Effector CD8-positive, alpha-beta T cell (primary cell): Measurements from ENCODE around the gene DPF3.

Experiments
- DNase-seq: peaks from one replicate; lab custom pipeline; 2025; lab: John Stamatoyannopoulos, UW

Gene DPF3

DNA sequence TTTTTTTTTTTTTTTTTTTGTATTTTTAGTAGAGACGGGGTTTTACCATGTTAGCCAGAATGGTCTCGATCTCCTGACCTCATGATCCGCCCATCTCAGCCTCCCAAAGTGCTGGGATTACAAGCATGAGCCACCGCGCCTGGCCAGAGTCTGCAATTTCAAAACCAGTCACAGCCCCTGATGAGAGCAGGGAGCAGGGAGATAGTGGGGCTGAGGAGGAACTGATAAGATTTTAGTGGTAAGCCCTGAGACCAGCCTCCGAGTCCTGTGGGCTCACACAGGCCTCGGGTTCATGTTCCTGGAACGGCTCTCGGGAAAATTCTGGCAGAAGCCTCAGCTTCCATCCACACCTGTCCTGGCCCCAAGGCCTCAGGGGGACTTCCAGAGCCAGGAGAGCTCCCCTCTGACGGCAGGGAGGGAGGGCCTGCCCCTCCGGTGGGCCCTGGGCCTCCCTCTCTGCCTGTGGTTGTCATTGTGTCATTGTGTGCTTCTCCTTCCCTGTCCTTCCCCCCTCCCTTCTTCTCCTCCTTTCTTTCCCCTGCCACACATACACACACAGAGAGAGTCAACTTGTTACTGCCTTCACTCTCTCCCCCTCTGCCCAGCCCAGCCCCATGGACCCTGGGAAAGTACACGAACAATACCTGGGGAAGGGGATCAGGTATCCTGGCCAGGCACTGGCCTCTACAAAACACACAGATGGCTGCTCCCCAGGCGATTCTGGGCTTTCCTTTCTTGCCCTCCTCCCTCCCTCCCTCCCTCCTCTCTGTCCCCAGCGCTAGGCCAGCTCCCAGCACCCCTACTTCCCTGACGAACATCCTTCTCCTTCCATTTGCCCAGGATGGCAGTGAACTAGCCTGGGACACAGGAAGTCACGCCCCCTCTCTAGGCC is 294.1 kb downstream of the DPF3 start:
- DNase-seq, result no peak

DNA sequence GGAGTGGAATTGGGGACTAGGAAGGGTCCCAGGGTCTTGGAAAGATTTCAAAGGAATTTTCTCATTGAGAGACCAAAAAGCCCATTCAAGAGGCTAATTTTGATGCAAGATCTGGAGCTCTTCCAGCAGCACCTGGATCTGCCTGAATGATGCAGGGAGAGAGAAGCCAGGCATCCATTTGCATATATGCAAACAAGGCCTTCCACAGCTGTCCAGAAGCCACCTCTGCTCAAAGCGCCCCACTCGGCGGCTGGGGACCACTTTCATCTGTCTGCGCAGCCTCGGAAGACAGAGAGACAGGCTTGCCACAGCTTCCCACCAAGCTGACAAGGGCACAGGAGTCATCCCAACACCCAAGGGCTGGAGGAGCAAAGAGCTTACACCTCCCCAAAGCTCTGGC is 295.6 kb downstream of the DPF3 start:
- DNase-seq, result no peak

DNA sequence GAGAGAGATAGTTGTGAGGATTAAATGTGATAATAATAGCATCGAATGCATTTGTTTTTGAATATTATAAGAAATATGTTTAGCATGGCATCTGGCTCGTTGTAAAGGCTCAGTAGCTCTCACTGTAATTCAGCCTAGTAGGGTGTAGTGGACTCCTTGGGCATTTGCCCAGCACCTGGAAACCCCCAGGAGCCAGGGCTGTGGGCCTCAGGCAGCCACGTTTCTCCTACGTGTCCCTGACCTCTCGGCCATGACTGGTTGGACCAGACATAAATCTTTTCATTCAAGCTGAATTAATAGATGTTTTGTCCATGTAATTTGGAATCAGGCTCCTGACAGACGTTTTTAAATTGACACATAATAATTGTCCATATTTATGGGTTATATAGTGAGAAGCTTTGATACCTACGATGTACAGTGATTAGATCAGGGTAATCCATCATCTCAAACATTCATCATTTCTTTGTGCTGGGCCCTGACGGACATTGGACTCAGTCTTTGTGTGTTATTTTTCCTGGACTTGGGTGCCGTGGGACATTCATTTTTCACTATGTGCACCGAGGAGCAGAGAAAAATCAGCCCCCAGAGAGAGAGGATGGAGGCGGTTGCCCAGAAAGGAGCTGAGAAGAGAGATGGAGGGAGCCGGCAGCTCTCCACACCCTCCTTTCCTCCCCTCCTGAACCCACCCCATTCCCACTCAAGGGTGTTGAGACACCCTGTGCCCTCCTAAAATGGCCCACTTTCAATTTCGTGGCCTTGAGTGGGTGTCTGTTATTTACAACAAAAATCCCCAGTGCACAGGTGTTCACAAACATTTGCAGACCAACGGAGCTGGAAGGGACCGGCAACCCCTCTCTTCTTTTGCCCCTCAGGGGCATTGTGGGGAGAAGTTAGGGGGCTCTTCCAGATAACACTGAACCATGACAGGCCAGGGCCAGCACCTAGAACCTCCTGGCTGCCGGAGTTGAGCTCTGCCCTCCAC is 296.4 kb downstream of the DPF3 start:
- DNase-seq, result no peak

DNA sequence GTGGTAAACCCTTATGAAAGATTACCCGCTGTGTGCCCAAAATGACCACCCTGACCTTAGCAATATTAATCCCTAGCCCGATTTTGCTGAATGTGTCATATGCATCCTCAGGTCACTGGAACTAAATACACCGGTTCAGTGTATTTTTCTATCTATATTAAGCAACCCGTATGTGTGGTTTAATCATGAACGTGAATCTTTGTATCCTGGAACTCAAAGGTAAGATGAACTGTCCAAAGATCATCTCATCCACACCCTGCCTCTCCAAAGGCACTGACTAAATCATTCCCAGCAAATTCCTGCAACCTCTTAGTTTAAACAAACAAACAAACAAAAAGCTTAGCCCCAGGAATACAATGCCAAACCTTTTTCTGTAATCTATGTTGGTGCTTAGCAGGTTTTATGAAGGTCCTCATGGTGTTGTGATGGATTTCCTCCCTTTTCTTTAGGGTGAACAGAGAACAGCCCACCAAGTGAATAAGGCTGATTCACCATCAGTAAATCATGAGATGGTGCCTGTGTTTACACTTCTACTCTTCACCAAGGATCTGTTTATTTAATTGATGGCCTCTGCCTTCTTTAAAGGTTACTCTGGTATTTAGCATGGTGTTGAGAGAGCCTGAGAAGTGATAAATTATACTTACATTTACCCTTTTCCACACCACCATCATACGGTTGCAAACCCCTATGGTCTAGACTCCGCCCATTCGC is 298.6 kb downstream of the DPF3 start:
- DNase-seq, result no peak

DNA sequence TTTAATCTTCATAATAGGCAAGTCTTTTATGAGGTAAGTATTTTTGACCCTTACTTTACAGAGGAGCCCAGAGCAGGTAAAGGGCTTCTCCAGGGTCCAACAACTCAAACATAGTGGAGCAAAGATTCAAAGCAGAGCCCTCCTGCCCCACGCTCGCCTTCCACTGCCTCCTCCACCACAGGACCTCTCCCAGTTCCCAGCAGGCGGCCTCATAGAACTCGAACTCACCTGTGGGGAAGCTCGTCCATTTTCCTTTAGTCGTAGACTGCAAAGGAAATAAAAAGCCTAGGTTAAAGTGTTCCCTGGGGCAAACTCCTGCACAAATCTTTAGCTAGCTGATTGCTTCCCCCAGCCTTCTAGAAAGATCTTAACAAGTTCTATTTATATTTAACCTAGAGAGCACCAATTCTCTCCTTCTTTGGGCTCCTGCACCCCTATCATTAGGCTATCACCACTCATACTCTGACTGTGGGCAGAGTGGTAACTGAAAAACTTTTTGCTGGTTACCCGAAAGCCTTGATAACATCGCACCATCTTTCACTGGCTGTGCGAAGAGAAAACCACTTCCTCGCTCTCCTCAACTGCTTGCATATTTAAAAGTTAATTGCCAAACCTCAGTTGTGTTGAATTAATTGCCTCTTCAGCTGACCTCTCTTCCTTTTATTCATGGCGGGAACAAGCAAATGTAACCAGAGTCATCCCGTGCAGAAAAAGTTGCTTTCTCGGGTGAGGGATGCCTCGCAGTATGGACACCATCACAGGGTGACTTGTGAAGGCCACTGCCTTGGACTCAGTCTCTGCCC is 299.6 kb downstream of the DPF3 start:
- DNase-seq, result no peak

DNA sequence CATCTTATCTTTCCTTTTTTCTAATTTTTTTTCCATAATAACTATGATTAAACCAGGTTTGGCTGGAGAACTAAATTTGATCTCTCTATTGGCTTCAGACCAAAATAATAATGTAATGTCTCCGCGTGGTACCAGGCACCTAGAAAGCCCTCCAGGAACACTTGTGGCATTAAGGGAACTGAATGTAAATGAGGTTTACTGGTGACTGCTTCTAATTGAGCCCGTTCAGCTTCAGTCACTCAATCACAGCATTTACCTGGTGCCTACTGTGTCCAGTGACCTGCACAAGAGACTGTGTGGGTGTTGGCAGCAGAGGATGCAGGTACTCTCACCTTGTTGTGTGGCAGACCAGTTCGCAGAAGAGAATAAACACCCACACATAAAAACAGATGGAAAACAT is 302.5 kb downstream of the DPF3 start:
- DNase-seq, result no peak

DNA sequence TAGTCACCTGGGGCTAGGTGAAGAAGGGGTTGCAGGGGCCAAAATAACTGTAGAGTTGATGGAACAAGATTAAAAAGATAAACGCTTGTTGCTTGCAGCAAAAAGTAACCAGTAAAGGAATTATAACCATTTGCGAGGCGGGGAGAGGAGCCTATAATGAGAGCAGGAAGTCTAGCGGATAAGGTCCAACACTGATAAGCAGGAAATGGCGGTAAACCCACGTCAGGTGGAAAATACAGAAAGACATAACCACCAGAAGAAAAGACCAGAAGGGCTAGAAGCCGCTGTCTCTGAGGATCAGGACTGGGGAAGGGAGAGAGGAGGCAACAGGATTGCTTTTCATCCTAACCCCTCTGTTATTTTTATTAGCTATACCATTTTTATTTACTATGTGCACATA is 303.3 kb downstream of the DPF3 start:
- DNase-seq, result no peak

DNA sequence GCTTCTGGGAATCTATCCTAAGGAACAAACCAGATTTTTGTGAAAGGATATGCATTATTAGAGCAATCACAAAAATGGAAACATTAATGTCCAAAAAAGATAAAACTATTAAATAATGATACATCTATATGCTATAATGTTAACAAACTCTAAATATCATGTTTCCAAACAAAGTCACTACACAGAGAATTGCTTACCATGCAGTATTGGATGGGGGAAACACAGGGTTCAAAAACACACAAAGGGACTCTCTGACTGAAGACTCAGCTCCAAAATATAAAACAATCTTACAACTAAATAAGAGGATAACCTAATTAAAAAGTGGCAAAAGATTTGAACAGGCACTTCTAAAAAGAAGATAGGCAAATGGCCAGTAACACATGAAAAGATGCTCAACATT is 304.2 kb downstream of the DPF3 start:
- DNase-seq, result no peak

DNA sequence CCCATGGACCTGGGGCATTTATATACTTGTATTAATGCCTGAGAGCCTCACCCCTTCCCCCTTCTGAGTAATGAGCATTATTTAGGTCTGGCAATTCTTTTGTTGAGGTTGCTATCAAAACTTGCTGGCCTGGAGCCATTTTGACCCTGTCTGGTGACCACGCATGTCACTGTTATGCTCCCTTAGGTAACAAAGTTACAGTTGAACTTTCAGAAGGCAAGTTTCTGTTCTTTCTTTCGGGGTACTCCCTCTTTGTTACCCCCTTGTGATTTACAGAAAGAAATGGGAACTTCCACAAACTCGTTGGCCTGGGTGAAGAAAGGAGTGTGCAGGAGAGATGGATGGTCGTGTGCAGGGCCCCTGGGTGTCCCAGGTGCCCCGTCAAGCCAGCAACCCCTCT is 305.4 kb downstream of the DPF3 start:
- no peak for DNase-seq

DNA sequence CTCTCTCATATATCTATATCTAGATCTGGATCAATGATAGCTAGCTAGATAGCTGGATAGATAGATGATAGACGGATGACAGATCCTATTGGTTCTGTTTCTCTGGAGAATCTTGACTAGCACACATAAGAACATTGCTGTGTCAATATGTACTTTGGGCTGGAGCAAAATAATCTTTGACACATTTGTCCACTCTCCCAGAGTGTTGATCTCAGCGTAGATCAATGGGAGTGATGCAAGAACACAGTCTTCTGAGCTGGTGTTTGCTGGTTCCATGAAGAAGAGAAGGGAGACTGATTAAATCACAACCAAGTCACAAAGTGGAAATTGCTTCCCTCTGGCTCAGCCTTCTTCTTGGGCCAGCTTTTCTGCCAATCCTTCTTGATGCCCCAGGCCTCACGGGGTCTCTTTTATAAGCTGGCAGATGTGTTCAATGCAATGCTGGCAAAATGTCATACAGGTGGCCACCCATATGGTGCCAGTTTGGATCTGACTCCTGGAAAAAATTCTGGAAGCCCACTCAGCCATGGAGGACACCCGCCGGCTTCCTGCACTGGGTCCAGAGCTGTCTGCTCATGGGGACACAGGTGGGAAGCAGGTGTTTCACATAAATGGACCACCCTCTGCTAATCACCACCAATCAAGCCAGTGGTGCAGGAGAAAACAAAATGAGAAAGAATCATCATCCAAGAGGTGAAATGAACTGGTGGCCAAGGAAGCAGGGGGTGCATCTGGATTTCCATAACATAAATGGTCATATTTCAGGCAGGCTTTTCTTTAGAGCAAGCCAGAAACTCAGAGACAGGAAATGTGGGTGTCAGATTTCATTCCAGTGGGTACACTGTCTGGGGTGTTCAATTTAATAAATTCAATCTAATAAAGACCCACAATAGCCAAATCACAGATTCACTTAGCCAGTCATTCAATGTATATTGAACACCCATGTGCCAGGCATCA is 310.3 kb downstream of the DPF3 start:
- no peak for DNase-seq

DNA sequence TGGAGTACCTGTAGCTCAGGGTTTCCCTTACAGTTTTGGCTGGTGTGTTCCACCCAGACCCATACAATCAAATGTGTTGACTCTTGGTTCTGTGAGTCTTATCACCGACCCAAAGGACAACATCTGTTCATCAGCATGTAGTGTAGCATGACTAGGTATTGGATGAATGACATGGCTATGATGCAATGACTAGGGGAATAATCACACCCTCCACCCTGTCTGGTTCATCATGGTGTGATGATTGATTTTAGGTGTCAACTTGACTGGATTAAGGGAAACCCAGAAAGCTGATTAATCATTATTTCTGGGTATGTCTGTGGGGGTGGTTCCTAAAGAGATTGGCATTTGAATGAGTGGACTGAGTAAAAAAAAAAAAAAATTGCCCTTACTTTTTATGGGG is 311.3 kb downstream of the DPF3 start:
- DNase-seq, result no peak

DNA sequence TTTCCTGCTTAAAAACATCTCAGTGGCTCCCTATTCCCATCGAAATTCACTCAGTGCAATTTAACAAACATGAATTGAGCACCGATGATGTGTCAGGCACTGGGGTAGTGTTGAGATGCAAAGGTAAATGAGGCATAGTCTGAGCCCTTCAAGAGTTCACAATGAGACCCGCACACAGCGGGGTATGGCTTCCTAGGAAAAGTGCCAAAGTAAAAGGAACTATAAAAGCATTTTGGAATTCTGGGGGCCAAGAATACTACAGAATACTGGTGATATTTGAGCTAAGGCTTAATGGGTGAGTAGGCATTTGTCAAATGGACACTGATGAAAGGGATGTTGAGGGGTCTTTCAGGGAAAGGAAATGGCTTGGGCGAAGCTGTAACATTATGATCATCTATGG is 315.4 kb downstream of the DPF3 start:
- DNase-seq, result no peak

DNA sequence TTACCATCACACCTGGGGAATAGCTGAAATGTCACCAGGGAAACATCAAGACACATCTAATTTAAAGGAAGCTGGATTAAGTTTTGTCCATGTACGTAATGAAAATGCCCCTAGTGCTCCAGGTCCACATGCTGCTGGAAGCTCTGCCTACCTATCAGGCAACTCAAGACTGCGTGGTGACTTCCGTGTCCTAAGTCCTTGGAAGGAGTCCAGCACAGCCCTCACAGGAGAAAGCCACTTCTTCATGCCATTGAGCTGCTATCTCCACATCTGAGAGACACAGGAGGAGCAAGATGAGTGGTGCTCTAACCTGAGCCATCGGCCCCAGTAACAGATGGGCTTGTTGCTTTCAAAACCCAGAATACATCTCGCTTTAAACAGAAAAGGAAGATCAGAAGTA is 316.4 kb downstream of the DPF3 start:
- DNase-seq, result no peak

DNA sequence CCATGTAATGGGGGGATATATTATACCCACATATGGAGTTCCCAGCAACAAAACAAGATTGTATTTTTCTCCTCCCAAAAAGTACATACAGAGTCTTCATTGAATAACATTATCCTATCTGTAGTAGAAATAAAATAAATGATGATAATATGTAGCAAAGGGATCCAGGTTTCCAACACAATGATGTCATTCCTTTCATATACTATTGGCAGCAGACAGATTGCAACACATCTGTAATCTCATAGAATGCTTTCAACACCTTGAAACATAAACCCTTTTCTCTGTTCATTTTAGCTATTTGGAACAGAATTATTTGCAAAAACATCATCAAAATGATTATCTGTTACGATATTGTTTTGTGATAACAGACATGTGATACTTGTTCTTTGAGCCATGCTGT is 317.6 kb downstream of the DPF3 start:
- no peak for DNase-seq

DNA sequence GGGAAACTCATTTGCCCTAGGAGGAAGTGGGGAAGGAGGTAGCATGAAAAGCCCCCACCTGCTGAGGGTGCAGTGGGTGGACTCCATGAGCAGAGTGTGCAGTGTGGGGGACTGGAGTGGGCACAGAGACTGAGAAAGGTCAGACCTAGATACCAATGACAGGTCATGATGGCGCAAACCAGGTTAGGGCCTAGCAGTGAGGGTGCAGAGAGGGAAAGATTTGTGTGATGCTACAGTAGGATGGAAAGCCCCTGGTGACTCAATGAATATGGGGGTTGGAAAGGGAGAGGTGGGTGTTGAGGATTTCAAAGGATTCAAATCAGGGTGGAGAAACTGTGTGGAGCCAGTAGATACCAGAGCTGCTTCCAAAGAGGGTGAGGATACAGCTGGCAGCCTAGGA is 319.2 kb downstream of the DPF3 start:
- no peak for DNase-seq

DNA sequence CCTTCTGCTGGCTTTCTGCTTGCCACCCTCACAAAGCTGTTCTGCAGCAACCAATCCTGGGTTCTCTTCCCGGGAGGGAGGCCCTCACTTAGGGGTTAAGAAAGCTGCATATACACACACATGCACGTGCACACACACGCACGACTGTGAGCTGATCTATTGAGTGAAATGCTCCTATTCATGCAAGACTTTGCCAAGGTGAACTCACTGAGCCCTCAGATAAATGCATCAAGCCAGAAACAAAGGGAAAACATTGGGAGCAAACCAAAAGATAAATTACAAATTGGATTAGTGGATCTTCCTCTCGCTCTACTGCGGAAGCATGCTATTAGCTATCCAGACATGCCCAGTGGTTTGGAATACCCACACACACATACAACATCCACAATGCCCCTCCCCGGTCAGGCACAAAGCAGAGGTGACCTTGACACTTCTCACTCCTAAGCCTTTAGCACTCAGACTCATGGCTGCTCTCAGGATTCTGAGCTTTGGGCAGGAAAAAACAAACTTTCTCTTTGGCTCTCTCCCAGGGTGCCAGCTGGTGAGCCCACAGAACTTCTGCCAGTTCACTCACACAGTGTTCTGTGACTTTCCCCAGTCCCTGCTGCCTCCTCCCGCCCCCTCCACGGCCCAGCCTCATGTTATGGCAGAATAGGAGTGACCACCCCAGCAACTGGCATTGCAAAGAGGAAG is 320.0 kb downstream of the DPF3 start:
- DNase-seq, result no peak
